CD4-positive, alpha-beta T cell (primary cell): ENCODE data around the gene TPO. TPM values are rescaled to one million over a fixed set of nuclear protein-coding genes. Genes with fewer than 3 reads are reported as not detected.

ENCODE experiments used
- ATAC-seq: fragments of 200-7000 bp; cut with Tn5 transposase; one replicate; pipeline ENCODE4 v1.10.0; 2022; ENCODE audit warnings: mild to moderate bottlenecking; ENCODE audit not compliant: poor library complexity
- CTCF ChIA-PET: fragments of 350-600 bp; sonication (Branson Sonifier 250); formaldehyde crosslinking; loops from one replicate; lab custom pipeline; 2021; ENCODE audit warnings: antibody characterized with exemption, inconsistent platforms; lab: Charles Lee
- POLR2A ChIA-PET: fragments of 350-600 bp; sonication (Branson Sonifier 250); formaldehyde crosslinking; loops from one replicate; lab custom pipeline; 2021; ENCODE audit warnings: antibody characterized with exemption, inconsistent platforms; lab: Charles Lee
- DNase-seq, 14 experiments: peaks; one replicate each; pipeline ENCODE4 v3.0.0-alpha.2; 2013 to 2020; ENCODE audit warnings: mixed read lengths in 2 of 14
- H3K27ac ChIP-seq, 2 donors: one replicate each; pipeline versions ENCODE4 v1.5.1 to v1.7.0; 2013; ENCODE audit warnings: low read length in 2 of 2, low read depth in 1 of 2, mild to moderate bottlenecking in 1 of 2
- H3K27me3 ChIP-seq, 2 experiments: 1 replicate in 1 of 2; 2 replicates in 1 of 2; pipeline versions ENCODE4 v1.6.1 to v1.7.0; 2013; ENCODE audit warnings: low read length in 2 of 2, control low read depth in 1 of 2, mild to moderate bottlenecking in 1 of 2, moderate library complexity in 1 of 2; ENCODE audit not compliant: insufficient read depth in 2 of 2, control insufficient read depth in 1 of 2
- H3K36me3 ChIP-seq: one replicate; pipeline ENCODE4 v1.6.1; 2013; ENCODE audit warnings: low read length, control low read depth; ENCODE audit not compliant: insufficient read depth
- H3K4me1 ChIP-seq: one replicate; pipeline ENCODE4 v1.6.1; 2013; ENCODE audit warnings: low read length, control low read depth; ENCODE audit not compliant: insufficient read depth
- H3K4me3 ChIP-seq: one replicate; pipeline ENCODE4 v1.5.1; 2013; ENCODE audit warnings: mild to moderate bottlenecking, low read length, moderate library complexity
- H3K9me3 ChIP-seq, 2 experiments: 1 replicate in 1 of 2; 2 replicates in 1 of 2; pipeline versions ENCODE4 v1.6.1 to v1.7.0; 2013; ENCODE audit warnings: low read length in 2 of 2, mild to moderate bottlenecking in 2 of 2, control low read depth in 1 of 2, moderate library complexity in 1 of 2; ENCODE audit not compliant: control insufficient read depth in 1 of 2, insufficient read depth in 1 of 2
- H3K27ac Mint-ChIP-seq: one replicate; pipeline ENCODE4 v1.8.0; 2020; ENCODE audit warnings: mixed read lengths
- H3K27me3 Mint-ChIP-seq: one replicate; pipeline ENCODE4 v1.8.0; 2021; ENCODE audit warnings: mixed read lengths
- H3K36me3 Mint-ChIP-seq: one replicate; pipeline ENCODE4 v1.8.0; 2021; ENCODE audit warnings: low read depth, mixed read lengths
- H3K4me1 Mint-ChIP-seq: one replicate; pipeline ENCODE4 v1.8.0; 2021; ENCODE audit warnings: low read depth, mixed read lengths
- H3K4me3 Mint-ChIP-seq: one replicate; pipeline ENCODE4 v1.8.0; 2020; ENCODE audit warnings: mild to moderate bottlenecking, mixed read lengths
- H3K9me3 Mint-ChIP-seq: one replicate; pipeline ENCODE4 v1.8.0; 2020; ENCODE audit warnings: mixed read lengths
- intact Hi-C, 2 experiments: fragments of 100-400 bp; cut with DNase I in 1 of 2; cut with micrococcal nuclease in 1 of 2; formaldehyde crosslinking; loops; one replicate each; pipeline versions ENCODE4 v1.15.1 to v1.9.0; 2023 to 2025; cut with DNase I, micrococcal nuclease
- total RNA-seq, 174 experiments: library from RNA in 2 of 174; stranded (reverse) in 2 of 174; gene quantifications; one replicate each; pipeline ENCODE4 v1.2.3 and lab custom pipeline; 2021 to 2026
- TF ChIP-seq, protein P1 (sequence below): fragments of 200-600 bp; IDR thresholded peaks from one replicate; pipeline ENCODE4 v1.8.0; 2022; ENCODE audit warnings: antibody characterized with exemption, mild to moderate bottlenecking

The TPO gene
- total RNA-seq, 2 experiments from 2014 or later, result 0.27 TPM; not detected in 1

DNA sequence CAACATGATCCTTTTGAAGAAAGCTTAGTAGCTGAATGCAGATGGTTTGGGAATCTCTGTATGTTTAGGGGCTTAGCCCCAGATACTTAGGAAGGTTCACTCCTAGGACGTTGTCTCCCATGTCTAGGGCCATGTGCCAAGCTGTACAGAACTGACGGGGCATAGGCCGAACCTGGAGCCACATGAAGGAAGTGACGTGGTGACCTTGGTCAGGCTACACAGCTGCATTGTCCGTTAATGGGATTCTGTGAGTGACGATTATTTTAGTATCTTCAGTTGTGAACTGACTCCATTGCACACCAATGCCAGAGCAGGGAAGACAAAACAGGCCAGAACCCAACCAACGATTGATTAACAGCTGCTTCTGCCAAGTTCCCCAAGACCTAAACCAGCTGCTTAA is 139.3 kb downstream of the TPO start:
- no peak overlapping the region for H3K4me3 Mint-ChIP-seq
- no peaks in the 10 kb centered on the region for H3K9me3 Mint-ChIP-seq
- H3K27ac Mint-ChIP-seq, result no peak overlapping the region

DNA sequence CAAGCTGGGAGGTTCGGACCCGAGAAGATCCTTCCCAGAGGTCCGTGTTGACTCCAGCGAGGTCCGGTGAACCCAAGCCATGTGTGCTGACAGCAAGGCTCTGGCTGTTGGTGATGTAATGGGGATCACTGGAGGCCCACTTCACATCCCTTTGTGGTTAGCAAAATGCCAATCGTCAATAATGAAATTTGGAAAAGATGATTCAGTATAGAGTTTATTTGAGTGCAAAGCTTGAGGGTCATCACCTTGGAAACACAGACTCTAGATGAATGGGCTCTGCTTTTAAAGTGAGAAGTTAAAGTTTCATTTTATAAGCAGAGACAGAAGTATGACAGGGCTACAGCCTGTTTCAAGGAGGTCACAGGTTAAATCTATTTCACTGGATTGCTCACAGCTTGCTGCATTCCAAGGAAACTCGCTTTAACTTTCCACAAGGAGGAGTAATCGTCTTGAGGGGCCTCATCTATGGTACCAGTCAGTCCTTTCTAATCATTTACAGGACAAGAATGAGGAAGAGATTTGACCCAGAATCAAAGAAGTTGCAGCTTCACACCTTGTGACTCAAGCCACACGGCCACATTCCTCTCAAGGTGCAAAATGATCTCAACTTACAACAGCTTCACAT is 140.5 kb downstream of the TPO start:
- intact Hi-C loops, result loop anchor here in 1 of 2 experiments (10.0 kb wide), 1 partner anchor 389 kb away; no protein-coding TSS in a partner anchor
- CTCF ChIA-PET, result no interaction called here
- peaks cover 4% of the 10 kb centered on the region for H3K27me3 Mint-ChIP-seq

More for the DNA sequence above, 139.3 kb downstream of the TPO start:
- no peak overlapping the region for H3K4me3 ChIP-seq
- Mint-ChIP-seq H3K27me3 (peaks cover 4% of the 10 kb centered on the region), H3K36me3 (no peaks in the 10 kb centered on the region), H3K4me1 (no peaks in the 10 kb centered on the region)
- peaks cover 12% of the 10 kb centered on the region for H3K4me1 ChIP-seq
- no peaks in the 10 kb centered on the region for H3K36me3 ChIP-seq
- ATAC-seq (no peak), DNase-seq (no peak)
- no peaks in the 10 kb centered on the region for H3K27me3 ChIP-seq
- intact Hi-C loops, result loop anchor here in 1 of 2 experiments (10.0 kb wide), 1 partner anchor 388 kb away; no protein-coding TSS in a partner anchor
- TF ChIP-seq, protein P1, sequence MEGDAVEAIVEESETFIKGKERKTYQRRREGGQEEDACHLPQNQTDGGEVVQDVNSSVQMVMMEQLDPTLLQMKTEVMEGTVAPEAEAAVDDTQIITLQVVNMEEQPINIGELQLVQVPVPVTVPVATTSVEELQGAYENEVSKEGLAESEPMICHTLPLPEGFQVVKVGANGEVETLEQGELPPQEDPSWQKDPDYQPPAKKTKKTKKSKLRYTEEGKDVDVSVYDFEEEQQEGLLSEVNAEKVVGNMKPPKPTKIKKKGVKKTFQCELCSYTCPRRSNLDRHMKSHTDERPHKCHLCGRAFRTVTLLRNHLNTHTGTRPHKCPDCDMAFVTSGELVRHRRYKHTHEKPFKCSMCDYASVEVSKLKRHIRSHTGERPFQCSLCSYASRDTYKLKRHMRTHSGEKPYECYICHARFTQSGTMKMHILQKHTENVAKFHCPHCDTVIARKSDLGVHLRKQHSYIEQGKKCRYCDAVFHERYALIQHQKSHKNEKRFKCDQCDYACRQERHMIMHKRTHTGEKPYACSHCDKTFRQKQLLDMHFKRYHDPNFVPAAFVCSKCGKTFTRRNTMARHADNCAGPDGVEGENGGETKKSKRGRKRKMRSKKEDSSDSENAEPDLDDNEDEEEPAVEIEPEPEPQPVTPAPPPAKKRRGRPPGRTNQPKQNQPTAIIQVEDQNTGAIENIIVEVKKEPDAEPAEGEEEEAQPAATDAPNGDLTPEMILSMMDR, result no peak
- ChIA-PET POLR2A (no interaction called here), CTCF (no interaction called here)
- H3K9me3 ChIP-seq, result no peaks in the 10 kb centered on the region
- H3K27ac ChIP-seq, result no peak overlapping the region

DNA sequence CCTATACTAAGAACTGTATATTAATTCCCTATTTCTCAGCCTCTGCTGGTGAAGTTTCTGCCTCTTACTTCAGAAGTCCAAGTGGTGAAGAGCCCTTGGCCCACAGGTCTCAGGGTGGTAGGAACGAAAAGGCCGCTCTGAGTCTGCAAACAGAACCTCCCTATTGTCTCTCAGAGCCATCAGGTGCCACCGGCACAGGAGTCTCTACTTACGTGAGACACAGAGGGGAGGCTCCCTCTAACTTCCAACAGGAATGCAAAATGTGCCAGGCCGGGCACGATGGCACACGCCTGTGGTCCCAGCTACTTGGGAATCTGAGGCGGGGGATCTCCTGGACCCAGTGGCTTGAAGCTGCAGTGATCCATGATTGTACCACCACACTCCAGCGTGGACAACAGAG is 143.0 kb downstream of the TPO start:
- CTCF ChIA-PET, result no interaction called here
- peaks cover 3% of the 10 kb centered on the region for H3K4me1 Mint-ChIP-seq
- no peak overlapping the region for H3K27ac ChIP-seq
- intact Hi-C loops, result loop anchor here in 1 of 2 experiments (10.0 kb wide), 1 partner anchor 391 kb away; no protein-coding TSS in a partner anchor
- H3K36me3 Mint-ChIP-seq, result no peaks in the 10 kb centered on the region
- no peak overlapping the region for H3K4me3 Mint-ChIP-seq
- no peak for ATAC-seq
- H3K9me3 Mint-ChIP-seq, result no peaks in the 10 kb centered on the region
- no peaks in the 10 kb centered on the region for H3K27me3 ChIP-seq
- H3K4me3 ChIP-seq, result no peak overlapping the region
- POLR2A ChIA-PET, result no interaction called here
- TF ChIP-seq, protein P1, result no peak
- no peak for DNase-seq
- H3K9me3 ChIP-seq, result no peaks in the 10 kb centered on the region
- H3K27me3 Mint-ChIP-seq, result peaks cover 4% of the 10 kb centered on the region
- no peaks in the 10 kb centered on the region for H3K36me3 ChIP-seq
- H3K4me1 ChIP-seq, result peaks cover 1% of the 10 kb centered on the region
- no peak overlapping the region for H3K27ac Mint-ChIP-seq

More for the DNA sequence above, 140.5 kb downstream of the TPO start:
- H3K27me3 ChIP-seq, result no peaks in the 10 kb centered on the region
- H3K4me3 ChIP-seq, result no peak overlapping the region
- DNase-seq (no peak), ATAC-seq (no peak)
- no peak overlapping the region for H3K27ac ChIP-seq
- no peaks in the 10 kb centered on the region for H3K9me3 Mint-ChIP-seq
- H3K4me3 Mint-ChIP-seq, result no peak overlapping the region
- POLR2A ChIA-PET, result no interaction called here
- H3K4me1 ChIP-seq, result peaks cover 12% of the 10 kb centered on the region
- no peaks in the 10 kb centered on the region for H3K4me1 Mint-ChIP-seq
- H3K36me3 ChIP-seq, result no peaks in the 10 kb centered on the region
- no peaks in the 10 kb centered on the region for H3K36me3 Mint-ChIP-seq
- H3K27ac Mint-ChIP-seq, result no peak overlapping the region
- TF ChIP-seq, protein P1, result no peak
- no peaks in the 10 kb centered on the region for H3K9me3 ChIP-seq
